Stomach (tissue), 4 donors: ENCODE results near the gene NBPF15.
"Not testable (repeated sequence)": the region's sequence is repeated elsewhere in the genome, so short reads cannot be mapped to it uniquely, and the experiment has no call there.

ENCODE experiments used
- CTCF ChIP-seq, 7 experiments: fragments of 450-650 bp in 4 of 7; fragments of 200-600 bp in 3 of 7; sonication (generic) in 3 of 7; IDR thresholded peaks; one replicate each; pipeline ENCODE4 v1.5.1; 2016 to 2019; ENCODE audit warnings: antibody characterized with exemption in 7 of 7, control low read depth in 2 of 7, mild to moderate bottlenecking in 1 of 7
- POLR2AphosphoS5 ChIP-seq, 3 donors: sonication (generic); formaldehyde crosslinking; IDR thresholded peaks; one replicate each; pipeline ENCODE4 v1.6.1; 2016; ENCODE audit warnings: antibody characterized with exemption in 3 of 3

GRCh38 chr1:144461778-144462177 lies 309 bp upstream of the NBPF15 start:
- TF ChIP-seq CTCF, POLR2AphosphoS5 (IDR thresholded peaks at IDR 0.05): not testable (repeated sequence)
